ENCODE measurements around the gene RIC1. TPM values are rescaled to one million over a fixed set of nuclear protein-coding genes. Genes with fewer than 3 reads are reported as not detected.
"Not testable (repeated sequence)": the region's sequence is repeated elsewhere in the genome, so short reads cannot be mapped to it uniquely, and the experiment has no call there.

Gene RIC1
- polyA plus RNA-seq, 1 donor from 2014 or later = 9.5 TPM

GRCh38 chr9:5667391-5667790 lies 38.5 kb downstream of the RIC1 start:
- H3K4me3 Mint-ChIP-seq = no peak overlapping the region
- peaks cover 27% of the 10 kb centered on the region for H3K36me3 Mint-ChIP-seq
- H3K4me1 Mint-ChIP-seq = peaks cover 20 to 41% (median 29%) of the 10 kb centered on the region in 3 donors
- no peaks in the 10 kb centered on the region for H3K27me3 Mint-ChIP-seq
- peaks cover 5 to 11% (median 6%) of the 10 kb centered on the region in 3 donors for H3K9me3 Mint-ChIP-seq
- H3K27ac Mint-ChIP-seq = no peak overlapping the region

GRCh38 chr9:5670079-5670478 lies 41.2 kb downstream of the RIC1 start:
- peaks cover 12 to 31% (median 12%) of the 10 kb centered on the region in 3 donors for H3K4me1 Mint-ChIP-seq
- H3K36me3 Mint-ChIP-seq = peaks cover 18% of the 10 kb centered on the region

GRCh38 chr9:5671711-5672353 lies 42.9 kb downstream of the RIC1 start:
- Mint-ChIP-seq H3K36me3 (peaks cover 13% of the 10 kb centered on the region), H3K27ac (peak overlapping the region in 2 of 3 donors; percentile 43 to 55), H3K4me1 (peaks cover 6 to 25% (median 12%) of the 10 kb centered on the region in 3 donors), H3K4me3 (no peak overlapping the region), H3K27me3 (no peaks in the 10 kb centered on the region), H3K9me3 (peaks cover 1 to 7% (median 2%) of the 10 kb centered on the region in 3 donors)

More at GRCh38 chr9:5670079-5670478, 41.2 kb downstream of the RIC1 start:
- no peaks in the 10 kb centered on the region for H3K27me3 Mint-ChIP-seq
- peaks cover 1 to 5% (median 1%) of the 10 kb centered on the region in 3 donors for H3K9me3 Mint-ChIP-seq
- H3K27ac Mint-ChIP-seq = no peak overlapping the region
- H3K4me3 Mint-ChIP-seq = peak overlapping the region in 1 of 4 donors; percentile 15

GRCh38 chr9:5675046-5675445 lies 46.1 kb downstream of the RIC1 start:
- H3K4me1 Mint-ChIP-seq = peaks cover 0 to 23% (median 10%) of the 10 kb centered on the region in 3 donors
- not testable (repeated sequence) for H3K27ac Mint-ChIP-seq, H3K27me3 Mint-ChIP-seq, H3K4me3 Mint-ChIP-seq, H3K36me3 Mint-ChIP-seq, H3K9me3 Mint-ChIP-seq

GRCh38 chr9:5683591-5683990 lies 54.7 kb downstream of the RIC1 start:
- not testable (repeated sequence) for H3K27ac Mint-ChIP-seq, H3K36me3 Mint-ChIP-seq, H3K27me3 Mint-ChIP-seq
- peak overlapping the region in 1 of 4 donors; percentile 73 for H3K4me3 Mint-ChIP-seq
- H3K9me3 Mint-ChIP-seq = peaks cover 0 to 13% (median 12%) of the 10 kb centered on the region in 3 donors
- peaks cover 14 to 16% (median 15%) of the 10 kb centered on the region in 3 donors for H3K4me1 Mint-ChIP-seq

GRCh38 chr9:5684101-5684500 lies 55.2 kb downstream of the RIC1 start:
- H3K27ac Mint-ChIP-seq = no peak overlapping the region
- peaks cover 0 to 13% (median 12%) of the 10 kb centered on the region in 3 donors for H3K9me3 Mint-ChIP-seq
- peaks cover 14 to 15% (median 14%) of the 10 kb centered on the region in 3 donors for H3K4me1 Mint-ChIP-seq
- peaks cover 4% of the 10 kb centered on the region for H3K36me3 Mint-ChIP-seq
- peak overlapping the region in 1 of 4 donors; percentile 73 for H3K4me3 Mint-ChIP-seq
- no peaks in the 10 kb centered on the region for H3K27me3 Mint-ChIP-seq

- H3K4me1 Mint-ChIP-seq = peaks cover 7 to 9% (median 8%) of the 10 kb centered on the region in 3 donors
- H3K36me3 Mint-ChIP-seq = no peaks in the 10 kb centered on the region
- peaks cover 0 to 7% (median 4%) of the 10 kb centered on the region in 3 donors for H3K9me3 Mint-ChIP-seq
- no peak overlapping the region for H3K4me3 Mint-ChIP-seq
- no peaks in the 10 kb centered on the region for H3K27me3 Mint-ChIP-seq
- peak overlapping the region in 1 of 3 donors; percentile 53 for H3K27ac Mint-ChIP-seq
Measured at GRCh38 chr9:5688109-5688508, 59.2 kb downstream of the RIC1 start.

- no peak overlapping the region for H3K4me3 Mint-ChIP-seq
Measured at GRCh38 chr9:5690278-5690677, 61.4 kb downstream of the RIC1 start.

GRCh38 chr9:5695860-5696259 lies 67.0 kb downstream of the RIC1 start:
- Mint-ChIP-seq H3K36me3 (peaks cover 8% of the 10 kb centered on the region), H3K27ac (no peak overlapping the region), H3K9me3 (no peaks in the 10 kb centered on the region), H3K4me3 (no peak overlapping the region), H3K27me3 (no peaks in the 10 kb centered on the region), H3K4me1 (peaks cover 16 to 25% (median 25%) of the 10 kb centered on the region in 3 donors)

More at GRCh38 chr9:5690278-5690677, 61.4 kb downstream of the RIC1 start:
- no peaks in the 10 kb centered on the region for H3K9me3 Mint-ChIP-seq
- H3K36me3 Mint-ChIP-seq = no peaks in the 10 kb centered on the region
- peaks cover 11 to 20% (median 12%) of the 10 kb centered on the region in 3 donors for H3K4me1 Mint-ChIP-seq
- H3K27ac Mint-ChIP-seq = no peak overlapping the region
- H3K27me3 Mint-ChIP-seq = no peaks in the 10 kb centered on the region

GRCh38 chr9:5696884-5697283 lies 68.0 kb downstream of the RIC1 start:
- no peak overlapping the region for H3K4me3 Mint-ChIP-seq
- no peaks in the 10 kb centered on the region for H3K27me3 Mint-ChIP-seq
- H3K9me3 Mint-ChIP-seq = no peaks in the 10 kb centered on the region
- H3K27ac Mint-ChIP-seq = peak overlapping the region in 2 of 3 donors; percentile 6 to 42
- peaks cover 16 to 27% (median 26%) of the 10 kb centered on the region in 3 donors for H3K4me1 Mint-ChIP-seq
- H3K36me3 Mint-ChIP-seq = peaks cover 9% of the 10 kb centered on the region

- Mint-ChIP-seq H3K27me3 (no peaks in the 10 kb centered on the region), H3K27ac (no peak overlapping the region), H3K9me3 (peaks cover 0 to 2% (median 0%) of the 10 kb centered on the region in 3 donors), H3K4me1 (peaks cover 16 to 33% (median 26%) of the 10 kb centered on the region in 3 donors), H3K36me3 (peaks cover 16% of the 10 kb centered on the region), H3K4me3 (no peak overlapping the region)
Measured at GRCh38 chr9:5698004-5698403, 69.1 kb downstream of the RIC1 start.

GRCh38 chr9:5698810-5699556 lies 70.1 kb downstream of the RIC1 start:
- peaks cover 0 to 4% (median 0%) of the 10 kb centered on the region in 3 donors for H3K9me3 Mint-ChIP-seq
- no peaks in the 10 kb centered on the region for H3K27me3 Mint-ChIP-seq
- no peak overlapping the region for H3K4me3 Mint-ChIP-seq
- peaks cover 16% of the 10 kb centered on the region for H3K36me3 Mint-ChIP-seq
- H3K4me1 Mint-ChIP-seq = peaks cover 18 to 38% (median 28%) of the 10 kb centered on the region in 3 donors
- no peak overlapping the region for H3K27ac Mint-ChIP-seq

- Mint-ChIP-seq H3K27me3 (no peaks in the 10 kb centered on the region), H3K9me3 (peaks cover 5 to 21% (median 6%) of the 10 kb centered on the region in 3 donors), H3K27ac (peak overlapping the region in 1 of 3 donors; percentile 61), H3K36me3 (peaks cover 34% of the 10 kb centered on the region), H3K4me1 (peaks cover 14 to 20% (median 19%) of the 10 kb centered on the region in 3 donors), H3K4me3 (no peak overlapping the region)
Measured at GRCh38 chr9:5708414-5708813, 79.5 kb downstream of the RIC1 start.

GRCh38 chr9:5712651-5713390 lies 83.9 kb downstream of the RIC1 start:
- Mint-ChIP-seq H3K27ac (no peak overlapping the region), H3K36me3 (peaks cover 38% of the 10 kb centered on the region), H3K4me1 (peaks cover 12 to 18% (median 15%) of the 10 kb centered on the region in 3 donors), H3K9me3 (peaks cover 2 to 16% (median 6%) of the 10 kb centered on the region in 3 donors), H3K27me3 (no peaks in the 10 kb centered on the region), H3K4me3 (no peak overlapping the region)
